ENCODE results near the gene AZU1. TPM values are rescaled to one million over a fixed set of nuclear protein-coding genes. Genes with fewer than 3 reads are reported as not detected.
A peak's percentile ranks its signal among the peaks of the same experiment; 100 is the strongest.

The AZU1 gene
- total RNA-seq, 2 donors from 2014 or later = 0.27 TPM; not detected in 1

DNA sequence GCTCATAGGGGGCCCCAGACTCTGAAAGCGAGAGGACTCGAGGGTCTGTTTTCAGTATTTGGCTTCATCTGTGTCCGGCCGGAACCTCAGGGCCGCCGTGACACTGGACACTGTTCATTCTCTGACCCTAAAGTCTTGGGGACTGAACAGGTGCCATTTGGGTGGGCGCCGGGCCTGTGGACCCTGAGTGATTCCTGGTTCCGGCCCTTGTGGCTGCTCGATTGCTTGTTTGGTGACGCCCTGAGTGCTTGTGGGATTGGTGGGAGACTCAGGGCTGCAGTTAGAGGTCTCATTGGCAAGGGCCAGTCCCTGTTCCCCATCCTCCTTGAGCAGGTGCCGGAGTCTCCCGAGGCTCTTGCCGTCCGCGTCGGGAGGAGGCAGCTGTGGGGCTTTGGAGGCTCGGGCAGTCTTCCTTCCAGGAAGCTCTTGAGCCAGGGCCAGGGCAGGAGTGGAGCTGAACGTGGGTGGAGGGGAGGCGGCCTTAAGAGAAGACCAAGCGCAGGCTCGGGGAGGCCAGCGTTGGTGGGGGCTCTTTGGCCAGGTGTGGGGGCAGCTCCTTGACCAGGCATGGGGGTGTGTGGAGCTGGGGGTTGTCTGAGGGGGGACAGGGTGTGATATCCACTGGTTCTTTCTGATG lies 25.7 kb upstream of the AZU1 start:
- H3K36me3 ChIP-seq = peaks cover 37% of the 10 kb centered on the region
- H3K27ac ChIP-seq = no peak overlapping the region
- H3K4me3 ChIP-seq = no peak overlapping the region
- no peaks in the 10 kb centered on the region for H3K27me3 ChIP-seq
- H3K9me3 ChIP-seq = no peaks in the 10 kb centered on the region
- no peak for DNase-seq
- H3K9ac ChIP-seq (ENCODE audit: low read depth in 2 of 2, low read length in 2 of 2) = peak overlapping the region; percentile 58 to 76
- TF ChIP-seq, protein P1, sequence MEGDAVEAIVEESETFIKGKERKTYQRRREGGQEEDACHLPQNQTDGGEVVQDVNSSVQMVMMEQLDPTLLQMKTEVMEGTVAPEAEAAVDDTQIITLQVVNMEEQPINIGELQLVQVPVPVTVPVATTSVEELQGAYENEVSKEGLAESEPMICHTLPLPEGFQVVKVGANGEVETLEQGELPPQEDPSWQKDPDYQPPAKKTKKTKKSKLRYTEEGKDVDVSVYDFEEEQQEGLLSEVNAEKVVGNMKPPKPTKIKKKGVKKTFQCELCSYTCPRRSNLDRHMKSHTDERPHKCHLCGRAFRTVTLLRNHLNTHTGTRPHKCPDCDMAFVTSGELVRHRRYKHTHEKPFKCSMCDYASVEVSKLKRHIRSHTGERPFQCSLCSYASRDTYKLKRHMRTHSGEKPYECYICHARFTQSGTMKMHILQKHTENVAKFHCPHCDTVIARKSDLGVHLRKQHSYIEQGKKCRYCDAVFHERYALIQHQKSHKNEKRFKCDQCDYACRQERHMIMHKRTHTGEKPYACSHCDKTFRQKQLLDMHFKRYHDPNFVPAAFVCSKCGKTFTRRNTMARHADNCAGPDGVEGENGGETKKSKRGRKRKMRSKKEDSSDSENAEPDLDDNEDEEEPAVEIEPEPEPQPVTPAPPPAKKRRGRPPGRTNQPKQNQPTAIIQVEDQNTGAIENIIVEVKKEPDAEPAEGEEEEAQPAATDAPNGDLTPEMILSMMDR (IDR thresholded peaks at IDR 0.05) = no peak
- intact Hi-C loops (cut with DNase I) = no loop called here
- peaks cover 28% of the 10 kb centered on the region for H3K4me1 ChIP-seq

DNA sequence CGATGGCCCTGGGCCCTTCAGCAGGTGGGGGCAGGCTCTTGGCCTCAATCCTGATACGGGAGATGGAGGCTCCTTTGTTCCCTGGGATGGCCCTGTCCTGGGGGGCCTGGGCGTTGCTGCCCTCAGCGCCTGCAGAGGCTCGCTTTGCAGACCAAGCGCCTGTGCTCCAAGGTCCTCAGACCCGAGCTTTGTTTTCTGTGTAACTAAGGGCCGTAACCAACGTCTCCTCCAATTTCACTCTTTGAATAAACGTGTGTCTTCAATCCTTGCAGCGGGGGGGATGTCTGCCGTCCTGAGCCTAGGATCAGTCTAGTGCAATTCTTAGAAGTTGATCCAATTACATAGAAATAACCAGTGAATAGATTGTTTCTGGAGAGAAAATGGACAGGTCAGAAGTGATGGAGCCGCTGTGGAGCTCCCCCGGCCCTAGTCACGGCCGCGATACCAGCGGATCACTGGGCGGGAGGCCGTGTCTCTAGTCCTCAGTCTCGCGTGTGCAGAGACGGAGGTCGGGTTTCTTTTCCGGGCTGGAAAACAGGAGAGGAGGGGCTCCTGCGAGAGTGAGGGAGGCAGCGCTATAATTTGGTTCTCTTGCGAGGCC lies 25.0 kb upstream of the AZU1 start:
- no peaks in the 10 kb centered on the region for H3K27me3 ChIP-seq
- H3K27ac ChIP-seq = no peak overlapping the region
- no peak for DNase-seq
- H3K36me3 ChIP-seq = peaks cover 41% of the 10 kb centered on the region
- H3K9ac ChIP-seq (ENCODE audit: low read depth in 2 of 2, low read length in 2 of 2) = peak overlapping the region; percentile 14 to 76
- TF ChIP-seq, protein P1 (IDR thresholded peaks at IDR 0.05) = no peak
- no peaks in the 10 kb centered on the region for H3K9me3 ChIP-seq
- intact Hi-C loops (cut with DNase I) = no loop called here
- no peak overlapping the region for H3K4me3 ChIP-seq
- peaks cover 28% of the 10 kb centered on the region for H3K4me1 ChIP-seq

DNA sequence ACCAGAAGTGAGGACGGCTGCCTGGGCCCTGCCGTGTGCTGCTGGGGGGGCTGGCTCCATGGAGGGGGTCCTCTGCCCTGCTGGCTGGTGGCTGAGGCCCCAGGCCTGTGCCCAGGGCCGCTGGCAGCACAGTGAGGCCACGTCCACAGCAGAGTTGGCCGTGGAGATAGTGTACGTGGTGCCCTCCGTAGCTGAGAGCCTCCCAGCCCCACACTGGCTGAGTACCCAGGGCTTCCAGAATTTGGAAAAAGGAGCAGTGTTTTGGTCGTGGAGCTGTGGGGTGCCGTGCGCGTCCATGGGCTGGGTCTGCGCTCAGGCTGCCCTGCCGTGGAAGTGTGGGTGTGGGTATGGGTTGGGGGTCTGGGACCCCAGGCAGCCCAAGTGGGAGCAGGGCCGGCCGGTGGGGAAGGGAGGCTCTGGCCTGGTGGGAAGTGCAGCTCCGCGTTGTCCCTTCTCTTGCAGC lies 24.5 kb upstream of the AZU1 start:
- Histone ChIP-seq H3K27ac (no peak overlapping the region), H3K9me3 (no peaks in the 10 kb centered on the region), H3K36me3 (peaks cover 47% of the 10 kb centered on the region), H3K4me1 (peaks cover 28% of the 10 kb centered on the region), H3K4me3 (no peak overlapping the region), H3K27me3 (no peaks in the 10 kb centered on the region), H3K9ac (ENCODE audit: low read depth in 2 of 2, low read length in 2 of 2) (no peak overlapping the region)
- intact Hi-C loops (cut with DNase I) = no loop called here
- TF ChIP-seq, protein P1 (IDR thresholded peaks at IDR 0.05) = no peak
- DNase-seq = no peak

DNA sequence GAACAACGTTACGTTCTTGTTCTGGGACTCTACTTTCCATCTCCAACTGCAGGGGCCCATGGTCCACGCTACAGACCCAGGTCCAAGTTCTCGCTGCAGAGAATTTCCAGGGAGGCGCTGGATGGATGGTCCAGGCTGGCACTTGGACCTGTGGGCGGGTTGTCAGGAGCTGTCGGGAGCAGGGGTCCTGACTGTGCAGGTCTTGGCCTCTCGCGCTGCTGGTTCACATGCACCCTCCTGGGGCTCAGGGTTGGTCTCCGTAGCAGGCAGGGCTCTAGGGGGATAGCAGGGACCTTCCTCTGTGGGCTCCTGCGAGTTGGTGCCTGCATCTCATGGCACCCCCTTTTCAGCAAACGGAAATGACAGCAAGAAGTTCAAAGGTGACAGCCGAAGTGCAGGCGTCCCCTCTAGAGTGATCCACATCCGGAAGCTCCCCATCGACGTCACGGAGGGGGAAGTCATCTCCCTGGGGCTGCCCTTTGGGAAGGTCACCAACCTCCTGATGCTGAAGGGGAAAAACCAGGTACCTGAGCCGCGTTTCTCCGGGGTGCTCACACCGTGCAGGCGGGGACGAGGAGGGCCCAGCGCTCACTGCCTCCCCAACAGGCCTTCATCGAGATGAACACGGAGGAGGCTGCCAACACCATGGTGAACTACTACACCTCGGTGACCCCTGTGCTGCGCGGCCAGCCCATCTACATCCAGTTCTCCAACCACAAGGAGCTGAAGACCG lies 23.8 kb upstream of the AZU1 start:
- H3K4me3 ChIP-seq = no peak overlapping the region
- peaks cover 53% of the 10 kb centered on the region for H3K36me3 ChIP-seq
- intact Hi-C loops (cut with DNase I) = no loop called here
- peak overlapping the region in 1 of 2 donors; percentile 24 for H3K9ac ChIP-seq (ENCODE audit: low read depth in 2 of 2, low read length in 2 of 2)
- TF ChIP-seq, protein P1 (IDR thresholded peaks at IDR 0.05) = no peak
- peaks cover 28% of the 10 kb centered on the region for H3K4me1 ChIP-seq
- DNase-seq = no peak
- H3K27ac ChIP-seq = no peak overlapping the region
- no peaks in the 10 kb centered on the region for H3K27me3 ChIP-seq
- no peaks in the 10 kb centered on the region for H3K9me3 ChIP-seq

DNA sequence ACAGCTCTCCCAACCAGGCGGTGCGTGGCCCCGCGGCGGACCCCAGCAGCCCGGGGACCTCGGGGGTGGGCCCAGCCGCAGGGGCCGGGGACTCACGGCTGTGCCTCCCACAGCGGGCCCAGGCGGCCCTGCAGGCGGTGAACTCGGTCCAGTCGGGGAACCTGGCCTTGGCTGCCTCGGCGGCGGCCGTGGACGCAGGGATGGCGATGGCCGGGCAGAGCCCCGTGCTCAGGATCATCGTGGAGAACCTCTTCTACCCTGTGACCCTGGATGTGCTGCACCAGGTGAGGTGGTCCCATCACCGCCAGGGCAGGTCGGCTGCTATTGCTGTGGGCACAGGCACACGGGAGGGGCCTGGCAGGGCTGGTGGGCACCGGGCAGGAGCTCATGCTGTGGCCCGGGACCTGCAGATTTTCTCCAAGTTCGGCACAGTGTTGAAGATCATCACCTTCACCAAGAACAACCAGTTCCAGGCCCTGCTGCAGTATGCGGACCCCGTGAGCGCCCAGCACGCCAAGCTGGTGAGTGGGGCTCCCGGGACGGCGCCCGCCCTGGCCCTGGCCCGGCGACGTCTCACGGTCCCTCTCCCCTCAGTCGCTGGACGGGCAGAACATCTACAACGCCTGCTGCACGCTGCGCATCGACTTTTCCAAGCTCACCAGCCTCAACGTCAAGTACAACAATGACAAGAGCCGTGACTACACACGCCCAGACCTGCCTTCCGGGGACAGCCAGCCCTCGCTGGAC lies 23.0 kb upstream of the AZU1 start:
- no peak for DNase-seq

More for the DNA sequence above, 23.0 kb upstream of the AZU1 start:
- TF ChIP-seq, protein P1 (IDR thresholded peaks at IDR 0.05) = no peak
- no peaks in the 10 kb centered on the region for H3K27me3 ChIP-seq
- no peaks in the 10 kb centered on the region for H3K9me3 ChIP-seq
- intact Hi-C loops (cut with DNase I) = no loop called here
- no peak overlapping the region for H3K27ac ChIP-seq
- H3K9ac ChIP-seq (ENCODE audit: low read depth in 2 of 2, low read length in 2 of 2) = no peak overlapping the region
- H3K4me3 ChIP-seq = no peak overlapping the region
- H3K36me3 ChIP-seq = peaks cover 60% of the 10 kb centered on the region
- peaks cover 21% of the 10 kb centered on the region for H3K4me1 ChIP-seq

All from colonic mucosa (tissue), 4 donors.